HL-60 (cell line): Measurements from ENCODE around the gene TASOR2.

ENCODE experiments used
- CTCF ChIP-seq: IDR thresholded peaks from one replicate; pipeline ENCODE4 v1.5.1; 2011; ENCODE audit warnings: low read length, control low read depth, inconsistent platforms; ENCODE audit not compliant: insufficient read depth
- POLR2AphosphoS5 ChIP-seq: IDR thresholded peaks from 2 replicates; pipeline ENCODE4 v1.6.1; 2012; ENCODE audit warnings: low read depth
- REST ChIP-seq: IDR thresholded peaks from 2 replicates; pipeline ENCODE4 v1.6.1; 2012; ENCODE audit warnings: low read depth; ENCODE audit not compliant: insufficient replicate concordance
- SPI1 ChIP-seq: IDR thresholded peaks from 2 replicates; pipeline ENCODE4 v1.6.1; 2012; ENCODE audit warnings: low read depth, mild to moderate bottlenecking, borderline replicate concordance

- TF ChIP-seq CTCF, result no peak
- no peak for TF ChIP-seq REST
- TF ChIP-seq POLR2AphosphoS5, result no peak
- no peak for TF ChIP-seq SPI1
Measured at GRCh38 chr10:5708356-5708755, 23.7 kb downstream of the TASOR2 start.
